ENCODE data around the gene DENND1A. TPM values are rescaled to one million over a fixed set of nuclear protein-coding genes. Genes with fewer than 3 reads are reported as not detected.

DENND1A gene
- total RNA-seq, 1 experiment from 2014 or later: 42.5 TPM

GRCh38 chr9:123486431-123486830 lies 443.5 kb downstream of the DENND1A start:
- Mint-ChIP-seq H3K36me3 (ENCODE audit: insufficient read depth, unreplicated experiment) (no peaks in the 10 kb centered on the region), H3K4me3 (ENCODE audit: unreplicated experiment) (no peak overlapping the region), H3K4me1 (ENCODE audit: insufficient read depth, unreplicated experiment) (no peaks in the 10 kb centered on the region), H3K27me3 (ENCODE audit: insufficient read depth, unreplicated experiment) (no peaks in the 10 kb centered on the region), H3K9me3 (ENCODE audit: unreplicated experiment) (no peaks in the 10 kb centered on the region), H3K27ac (ENCODE audit: low read depth, unreplicated experiment) (no peak overlapping the region)
- intact Hi-C loops (cut with micrococcal nuclease): no loop called here
- ChIA-PET CTCF (no interaction called here), POLR2A (no interaction called here)
- no peak for TF ChIP-seq CTCF (IDR thresholded peaks at IDR 0.05; ENCODE audit: unreplicated experiment)
- no TSS peak for BruUV-seq (replicated peaks)
- no peak for DNase-seq (ENCODE audit: unreplicated experiment)

GRCh38 chr9:123485216-123485615 lies 444.7 kb downstream of the DENND1A start:
- H3K27me3 Mint-ChIP-seq (ENCODE audit: insufficient read depth, unreplicated experiment): no peaks in the 10 kb centered on the region

GRCh38 chr9:123484130-123484529 lies 445.8 kb downstream of the DENND1A start:
- H3K4me1 Mint-ChIP-seq (ENCODE audit: insufficient read depth, unreplicated experiment): no peaks in the 10 kb centered on the region
- no peaks in the 10 kb centered on the region for H3K36me3 Mint-ChIP-seq (ENCODE audit: insufficient read depth, unreplicated experiment)
- CTCF ChIA-PET: interaction anchor here (0.6 to 0.7 kb wide), 2 partner anchors 59 to 131 kb away, joined by 3 read pairs; no protein-coding TSS in a partner anchor

More at GRCh38 chr9:123485216-123485615, 444.7 kb downstream of the DENND1A start:
- POLR2A ChIA-PET: interaction anchor here (0.5 kb wide), 1 partner anchor 447 kb away, joined by 3 read pairs; no protein-coding TSS in a partner anchor
- no peak for TF ChIP-seq CTCF (IDR thresholded peaks at IDR 0.05; ENCODE audit: unreplicated experiment)
- Mint-ChIP-seq H3K4me1 (ENCODE audit: insufficient read depth, unreplicated experiment) (no peaks in the 10 kb centered on the region), H3K4me3 (ENCODE audit: unreplicated experiment) (no peak overlapping the region), H3K9me3 (ENCODE audit: unreplicated experiment) (no peaks in the 10 kb centered on the region), H3K36me3 (ENCODE audit: insufficient read depth, unreplicated experiment) (no peaks in the 10 kb centered on the region), H3K27ac (ENCODE audit: low read depth, unreplicated experiment) (no peak overlapping the region)
- CTCF ChIA-PET: interaction anchor here (0.6 kb wide), 1 partner anchor 933 kb away, joined by 3 read pairs; no protein-coding TSS in a partner anchor
- BruUV-seq (replicated peaks): no TSS peak
- DNase-seq (ENCODE audit: unreplicated experiment): no peak
- intact Hi-C loops (cut with micrococcal nuclease): no loop called here

GRCh38 chr9:123483191-123483803 lies 446.6 kb downstream of the DENND1A start:
- intact Hi-C loops (cut with micrococcal nuclease): no loop called here
- Mint-ChIP-seq H3K27ac (ENCODE audit: low read depth, unreplicated experiment) (no peak overlapping the region), H3K4me3 (ENCODE audit: unreplicated experiment) (no peak overlapping the region), H3K9me3 (ENCODE audit: unreplicated experiment) (no peaks in the 10 kb centered on the region), H3K36me3 (ENCODE audit: insufficient read depth, unreplicated experiment) (peaks cover 4% of the 10 kb centered on the region), H3K4me1 (ENCODE audit: insufficient read depth, unreplicated experiment) (no peaks in the 10 kb centered on the region), H3K27me3 (ENCODE audit: insufficient read depth, unreplicated experiment) (no peaks in the 10 kb centered on the region)
- no peak for TF ChIP-seq CTCF (IDR thresholded peaks at IDR 0.05; ENCODE audit: unreplicated experiment)
- POLR2A ChIA-PET: no interaction called here
- CTCF ChIA-PET: interaction anchor here (0.6 kb wide), 1 partner anchor 130 kb away, joined by 3 read pairs; no protein-coding TSS in a partner anchor
- no peak for DNase-seq (ENCODE audit: unreplicated experiment)
- BruUV-seq (replicated peaks): no TSS peak

More at GRCh38 chr9:123484130-123484529, 445.8 kb downstream of the DENND1A start:
- no peak for DNase-seq (ENCODE audit: unreplicated experiment)
- Mint-ChIP-seq H3K9me3 (ENCODE audit: unreplicated experiment) (no peaks in the 10 kb centered on the region), H3K27ac (ENCODE audit: low read depth, unreplicated experiment) (no peak overlapping the region), H3K4me3 (ENCODE audit: unreplicated experiment) (no peak overlapping the region), H3K27me3 (ENCODE audit: insufficient read depth, unreplicated experiment) (no peaks in the 10 kb centered on the region)
- no peak for TF ChIP-seq CTCF (IDR thresholded peaks at IDR 0.05; ENCODE audit: unreplicated experiment)
- intact Hi-C loops (cut with micrococcal nuclease): no loop called here
- BruUV-seq (replicated peaks): no TSS peak
- POLR2A ChIA-PET: no interaction called here
